ENCODE data around the gene CDC42EP4.
A peak's percentile ranks its signal among the peaks of the same experiment; 100 is the strongest.

Gene CDC42EP4

GRCh38 chr17:73293480-73293911 is 18.3 kb downstream of the CDC42EP4 start:
- DNase-seq = no peak

GRCh38 chr17:73293031-73293430 is 18.8 kb downstream of the CDC42EP4 start:
- DNase-seq = no peak

- DNase-seq = peak in 1 of 4 experiments; percentile 21
Observed at GRCh38 chr17:73292031-73292531, 19.7 kb downstream of the CDC42EP4 start.

GRCh38 chr17:73291260-73291801 is 20.5 kb downstream of the CDC42EP4 start:
- peak; percentile 81 to 90 (median 89) for DNase-seq

DNA sequence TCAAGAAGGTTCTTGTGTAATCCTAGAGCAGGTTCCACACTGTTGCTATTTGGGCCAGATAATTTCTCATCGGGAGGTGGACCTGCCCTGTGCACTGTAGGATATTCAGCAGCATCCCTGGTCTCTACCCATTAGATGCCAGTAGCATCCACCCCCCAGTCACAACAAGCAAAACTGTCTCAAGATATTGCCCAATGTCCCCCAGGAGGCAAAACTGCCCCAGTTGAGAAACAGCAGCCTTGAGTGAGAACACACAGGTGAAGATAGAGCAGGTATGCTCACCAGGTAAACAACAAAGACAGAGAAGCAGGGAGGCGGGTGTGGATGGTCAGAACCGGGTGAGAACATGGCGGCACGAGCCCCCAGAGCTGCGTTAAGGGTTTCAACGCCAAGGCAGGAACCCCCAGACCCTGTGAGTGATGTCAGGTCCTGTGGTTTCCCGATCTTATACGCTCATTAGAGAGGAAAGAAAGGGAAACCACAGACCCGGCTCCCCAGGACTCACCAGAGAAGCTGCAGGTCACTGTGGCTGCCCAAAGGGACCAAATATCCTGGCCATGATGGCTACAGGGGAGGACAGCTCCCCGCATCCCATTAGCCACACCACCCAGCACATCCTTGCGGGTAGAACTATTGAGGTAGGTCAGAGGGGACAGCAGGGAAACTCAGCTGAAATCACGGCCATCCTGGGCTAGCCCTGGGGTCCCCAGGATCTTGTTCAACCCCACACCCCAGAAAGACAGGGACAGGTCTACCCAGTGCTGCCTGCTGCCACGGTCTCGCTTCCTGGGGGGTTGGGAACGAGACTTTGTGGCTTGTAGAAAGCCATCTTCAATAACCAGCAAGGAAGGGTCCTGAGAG is 21.2 kb downstream of the CDC42EP4 start:
- no peak for DNase-seq

GRCh38 chr17:73289549-73290254 is 22.1 kb downstream of the CDC42EP4 start:
- no peak for DNase-seq

- no peak for DNase-seq
Observed at GRCh38 chr17:73288534-73289302, 23.1 kb downstream of the CDC42EP4 start.

GRCh38 chr17:73286863-73287296 is 24.9 kb downstream of the CDC42EP4 start:
- peak in 1 of 4 experiments; percentile 32 for DNase-seq

- DNase-seq = no peak
Observed at GRCh38 chr17:73285916-73286862, 25.6 kb downstream of the CDC42EP4 start.

DNA sequence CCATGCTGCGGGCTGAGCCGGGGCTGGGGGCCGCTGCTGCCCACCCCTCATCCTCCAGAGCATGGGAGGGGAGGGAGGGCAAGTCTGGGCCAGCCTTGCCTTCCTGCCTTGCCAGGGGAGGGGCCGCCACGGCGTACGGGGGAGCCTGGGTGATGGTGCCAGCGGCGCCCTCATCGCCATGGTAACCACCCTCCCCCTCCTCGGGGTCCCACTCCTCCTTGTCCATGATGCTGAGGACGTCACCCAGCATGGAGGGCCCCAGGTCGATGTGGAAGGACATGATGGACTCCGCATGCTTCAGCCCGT is 26.2 kb downstream of the CDC42EP4 start:
- DNase-seq = no peak

- DNase-seq = no peak
Observed at GRCh38 chr17:73284906-73285602, 26.7 kb downstream of the CDC42EP4 start.

GRCh38 chr17:73284354-73284753 is 27.4 kb downstream of the CDC42EP4 start:
- no peak for DNase-seq

DNA sequence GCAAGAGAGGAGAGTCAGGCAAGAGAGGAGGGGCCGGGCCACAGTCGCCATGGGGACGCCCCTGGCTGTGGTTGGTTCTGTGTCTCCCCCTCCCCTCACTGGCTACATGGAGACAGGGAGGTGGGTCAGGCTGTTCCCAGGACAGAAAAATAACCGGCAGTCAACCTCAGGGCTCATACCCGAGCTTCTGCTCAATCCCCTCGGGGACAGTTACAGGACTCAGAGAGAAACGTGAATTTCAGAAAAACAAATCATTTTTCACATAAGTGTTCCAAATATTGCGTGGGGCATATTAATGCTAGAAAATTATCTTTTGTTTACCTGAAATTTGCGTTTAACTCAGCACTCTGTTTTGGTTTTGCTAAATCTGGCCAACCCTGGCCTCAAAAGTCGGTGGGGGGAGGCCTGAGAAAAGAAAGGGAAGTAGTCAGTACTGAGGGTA is 27.9 kb downstream of the CDC42EP4 start:
- no peak for DNase-seq

DNA sequence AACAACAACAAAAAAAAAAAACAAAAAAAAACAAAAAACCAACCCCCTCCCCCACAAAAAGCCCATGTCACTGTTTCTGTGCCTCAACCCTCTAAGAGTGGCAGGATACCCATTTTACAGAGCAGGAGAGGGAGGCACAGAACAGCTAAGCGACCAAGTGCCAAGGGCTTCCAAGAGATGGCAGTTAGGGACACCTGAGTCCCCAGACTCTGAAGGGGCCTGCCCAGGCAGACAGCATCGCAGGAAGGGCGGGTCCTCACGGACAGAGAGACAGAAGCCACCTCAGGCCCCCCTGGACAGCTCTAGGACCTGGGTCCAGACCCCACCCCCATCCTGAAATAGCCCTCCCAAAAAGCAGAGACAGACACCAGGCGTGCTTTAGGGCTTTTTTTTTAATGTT is 28.6 kb downstream of the CDC42EP4 start:
- no peak for DNase-seq

DNA sequence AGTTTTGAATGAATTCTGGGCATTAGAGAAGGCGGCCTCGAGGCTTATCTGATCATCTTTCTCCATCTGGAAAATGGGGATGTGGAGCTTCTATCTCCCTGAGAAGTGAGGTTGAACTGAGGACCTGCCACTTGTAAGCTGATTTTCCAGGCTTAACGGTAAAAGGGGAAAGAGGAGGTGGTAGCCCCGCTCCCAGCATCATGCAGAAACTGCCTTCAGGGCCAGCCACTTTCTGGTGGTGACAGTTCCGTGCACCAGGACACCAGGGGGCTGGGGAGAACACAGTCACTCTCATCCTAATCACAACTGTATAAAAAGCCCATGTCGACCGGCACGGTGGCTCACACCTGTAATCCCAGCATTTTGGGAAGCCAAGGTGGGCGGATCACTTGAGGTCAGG is 29.2 kb downstream of the CDC42EP4 start:
- DNase-seq = no peak

DNA sequence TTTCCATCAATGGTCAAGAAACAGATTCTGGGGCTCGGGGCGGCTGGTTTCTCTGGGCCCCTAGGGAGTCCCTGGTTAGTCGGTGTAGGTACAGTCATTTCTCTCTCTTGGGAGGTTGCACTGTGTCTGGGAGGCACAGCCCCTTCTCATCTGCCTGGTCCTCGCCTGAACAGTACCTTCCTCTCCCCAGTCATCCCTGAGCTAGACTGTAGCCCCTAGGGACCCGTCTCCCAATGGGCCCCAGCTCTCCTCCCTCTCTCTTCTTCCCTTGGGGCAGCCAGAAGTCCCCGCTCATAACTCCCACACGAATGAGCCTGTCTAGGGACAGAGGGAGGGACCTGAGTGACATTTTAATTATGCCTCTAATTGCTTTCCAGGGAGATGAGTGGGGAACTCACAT is 29.9 kb downstream of the CDC42EP4 start:
- no peak for DNase-seq

DNA sequence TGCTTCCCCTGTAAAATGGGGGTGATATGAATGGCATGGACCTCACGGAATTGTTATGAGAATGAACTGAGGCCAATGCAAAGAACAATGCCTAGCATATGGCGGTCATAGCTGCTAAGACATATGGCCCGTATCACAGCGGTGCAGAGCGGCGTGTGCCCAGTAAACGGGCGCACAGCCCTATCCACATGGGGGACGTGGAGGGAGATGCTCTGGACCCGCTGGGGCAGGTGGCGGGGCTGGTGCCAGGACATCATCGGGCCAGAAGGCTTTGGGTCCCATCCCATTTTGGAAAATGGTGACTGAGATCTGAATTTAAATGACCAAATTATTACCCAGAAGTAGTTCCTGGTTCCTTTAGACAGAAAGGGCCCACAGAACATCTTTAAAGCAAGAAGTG is 31.6 kb downstream of the CDC42EP4 start:
- no peak for DNase-seq

GRCh38 chr17:73279704-73280103 is 32.1 kb downstream of the CDC42EP4 start:
- DNase-seq = no peak

- DNase-seq = no peak
Observed at GRCh38 chr17:73278465-73279453, 33.0 kb downstream of the CDC42EP4 start.
